ENCODE measurements around the gene PRDX1.
"Not testable (repeated sequence)": the region's sequence is repeated elsewhere in the genome, so short reads cannot be mapped to it uniquely, and the experiment has no call there.

PRDX1 gene

GRCh38 chr1:45485949-45486348 lies 35.7 kb downstream of the PRDX1 start:
- intact Hi-C loops (cut with DNase I): no loop called here
- DNase-seq: no peak

- DNase-seq: no peak
- intact Hi-C loops (cut with DNase I): no loop called here
Observed at GRCh38 chr1:45479039-45479748, 42.5 kb downstream of the PRDX1 start.

- intact Hi-C loops (cut with DNase I): no loop called here
- DNase-seq: no peak
Observed at GRCh38 chr1:45478121-45478814, 43.4 kb downstream of the PRDX1 start.

DNA sequence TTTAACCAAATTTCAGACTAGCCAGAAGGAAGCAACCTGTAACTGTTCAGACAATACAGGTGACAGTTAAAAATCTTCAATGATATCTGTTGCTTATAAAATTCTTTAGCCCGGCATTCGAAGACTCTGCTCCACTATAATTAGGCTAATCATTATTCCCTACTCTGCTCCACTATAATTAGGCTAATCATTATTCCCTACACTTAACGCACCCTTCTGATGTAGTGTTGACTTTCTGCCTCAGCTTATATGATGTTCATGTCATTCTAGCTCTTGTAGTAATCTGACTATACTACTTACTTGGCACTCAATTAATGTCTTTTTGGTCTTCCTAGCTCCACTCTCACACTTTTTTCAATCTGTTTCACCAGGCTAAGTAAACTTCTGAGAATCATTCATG lies 44.0 kb downstream of the PRDX1 start:
- intact Hi-C loops (cut with DNase I): no loop called here
- no peak for DNase-seq

GRCh38 chr1:45474194-45474593 lies 47.5 kb downstream of the PRDX1 start:
- intact Hi-C loops (cut with DNase I); DNase-seq: not testable (repeated sequence)

DNA sequence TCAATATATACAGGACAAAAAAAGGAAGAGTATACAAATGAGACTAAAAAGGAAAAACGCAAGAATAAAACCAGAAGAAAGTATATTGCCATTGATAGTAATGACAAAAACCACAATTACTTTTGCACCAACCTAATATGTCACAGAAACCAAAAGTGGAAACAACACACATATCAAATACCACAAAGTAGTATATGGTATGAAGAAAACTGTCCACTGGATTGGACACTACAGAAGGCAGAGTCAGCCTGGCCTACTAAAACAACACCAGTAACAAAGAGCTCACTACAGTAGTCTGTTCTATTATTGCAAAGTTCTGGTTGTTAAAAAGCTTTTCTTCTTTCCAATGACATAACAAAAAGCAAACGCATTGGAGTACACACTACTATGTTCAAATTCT lies 48.4 kb downstream of the PRDX1 start:
- no peak for DNase-seq
- intact Hi-C loops (cut with DNase I): no loop called here

DNA sequence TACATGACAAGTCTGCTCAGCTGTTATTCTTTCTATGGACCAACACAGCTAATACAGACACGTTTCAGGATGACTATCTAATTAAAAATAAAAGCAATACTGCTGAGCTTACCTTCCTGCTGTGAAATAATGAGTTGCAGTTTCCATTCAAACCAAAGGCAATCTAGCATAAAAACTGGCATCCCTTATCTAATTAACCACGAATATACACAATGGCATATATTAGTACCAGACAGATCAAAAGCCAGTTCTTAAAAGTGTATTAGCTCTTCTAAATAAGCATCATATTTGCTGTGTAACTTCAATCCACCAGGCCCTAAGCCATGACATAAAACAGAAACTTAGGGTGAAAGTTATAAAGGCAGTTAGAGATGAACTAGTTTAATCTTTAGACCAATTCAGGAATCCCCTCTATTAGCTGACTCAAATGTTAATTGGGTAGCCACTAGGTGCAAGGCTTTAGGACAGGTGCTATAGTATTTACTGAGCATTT lies 51.3 kb downstream of the PRDX1 start:
- intact Hi-C loops (cut with DNase I): no loop called here
- DNase-seq: no peak

- intact Hi-C loops (cut with DNase I); DNase-seq: not testable (repeated sequence)
Observed at GRCh38 chr1:45467353-45467752, 54.3 kb downstream of the PRDX1 start.

- intact Hi-C loops (cut with DNase I): no loop called here
- DNase-seq: no peak
Observed at GRCh38 chr1:45465277-45465676, 56.4 kb downstream of the PRDX1 start.

All from head of caudate nucleus (tissue), 42 donors.